COLO829 (cell line): ENCODE measurements around the gene ADORA1.
A peak's percentile ranks its signal among the peaks of the same experiment; 100 is the strongest.

ENCODE experiments used
- DNase-seq: peaks from one replicate; pipeline ENCODE4 v3.0.0; 2012; ENCODE audit warnings: low spot score

The ADORA1 gene

GRCh38 chr1:203159844-203160243 lies 32.3 kb downstream of the ADORA1 start:
- no peak for DNase-seq

DNA sequence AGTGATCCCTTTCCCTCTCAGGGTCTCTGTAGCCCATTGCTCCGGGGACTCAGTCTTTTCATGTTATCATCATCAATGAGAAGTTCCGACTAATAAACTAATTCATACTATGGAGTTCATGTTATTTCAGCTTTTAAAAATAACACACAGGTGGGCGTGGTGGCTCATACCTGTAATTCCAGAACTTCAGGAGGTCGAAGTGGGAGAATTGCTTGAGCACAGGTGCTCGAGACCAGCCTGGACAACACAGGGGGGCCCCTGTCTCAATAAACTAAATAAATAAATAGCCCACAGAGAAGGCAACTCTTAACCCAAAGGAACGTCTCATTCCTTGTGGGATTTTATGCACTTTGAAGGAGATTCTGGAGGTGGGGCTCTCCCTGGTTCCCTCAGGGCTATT lies 33.6 kb downstream of the ADORA1 start:
- DNase-seq = no peak

GRCh38 chr1:203161703-203162102 lies 34.2 kb downstream of the ADORA1 start:
- no peak for DNase-seq

DNA sequence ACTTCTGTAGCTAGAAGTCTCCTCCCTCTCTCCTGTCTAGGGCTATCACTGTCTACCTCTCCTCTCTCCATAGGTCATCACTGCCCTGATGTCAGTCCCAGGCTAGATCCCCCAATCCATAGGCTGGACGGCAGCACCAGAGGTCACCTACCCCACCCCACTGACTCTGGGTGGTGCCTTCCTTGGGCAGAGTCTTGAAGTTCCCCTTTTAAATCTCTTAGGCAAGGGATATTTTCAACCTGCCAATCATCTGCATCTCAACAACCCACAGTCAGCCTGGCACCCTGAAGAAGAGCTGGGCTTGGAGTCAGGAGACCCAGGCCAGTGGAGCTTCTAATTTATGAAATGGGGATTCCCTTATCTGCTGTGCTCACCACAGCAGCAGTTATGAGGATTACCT lies 34.9 kb downstream of the ADORA1 start:
- DNase-seq = no peak

DNA sequence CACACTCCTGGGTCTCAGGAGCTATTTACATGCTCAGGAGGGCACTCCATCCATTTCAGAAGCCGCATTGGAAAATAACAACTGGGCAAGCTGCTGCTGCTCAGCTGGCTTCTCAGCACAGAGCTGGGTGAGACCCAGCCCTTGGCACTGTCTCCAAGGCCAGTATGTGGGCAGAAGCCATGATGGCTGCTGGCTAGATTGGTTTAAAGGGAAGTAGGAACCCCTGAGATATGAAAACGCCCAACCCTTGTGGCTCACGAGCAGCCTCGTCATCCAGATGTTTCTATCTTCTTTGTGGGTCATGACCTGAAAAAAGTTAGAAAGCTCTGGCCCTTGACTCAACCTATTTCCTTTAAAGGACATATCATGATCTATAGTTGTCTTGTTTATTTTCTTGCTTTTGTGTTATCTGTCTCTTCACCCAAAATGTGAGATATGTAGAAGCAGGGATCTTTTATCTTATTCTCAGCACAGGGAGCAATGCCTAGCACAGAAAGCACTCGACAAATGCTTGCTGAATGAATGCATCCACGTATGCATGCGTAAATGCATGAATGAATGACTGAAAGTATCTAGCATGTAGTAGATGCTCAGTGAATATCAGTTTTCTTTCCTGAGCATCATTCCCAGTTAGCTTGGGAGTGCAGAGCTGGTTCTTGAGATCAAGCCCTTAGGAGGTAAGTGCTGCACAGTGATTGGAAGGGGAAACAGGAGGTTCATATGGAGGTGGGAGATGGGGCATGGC lies 36.5 kb downstream of the ADORA1 start:
- DNase-seq = no peak

GRCh38 chr1:203165101-203165799 lies 37.7 kb downstream of the ADORA1 start:
- DNase-seq = no peak

DNA sequence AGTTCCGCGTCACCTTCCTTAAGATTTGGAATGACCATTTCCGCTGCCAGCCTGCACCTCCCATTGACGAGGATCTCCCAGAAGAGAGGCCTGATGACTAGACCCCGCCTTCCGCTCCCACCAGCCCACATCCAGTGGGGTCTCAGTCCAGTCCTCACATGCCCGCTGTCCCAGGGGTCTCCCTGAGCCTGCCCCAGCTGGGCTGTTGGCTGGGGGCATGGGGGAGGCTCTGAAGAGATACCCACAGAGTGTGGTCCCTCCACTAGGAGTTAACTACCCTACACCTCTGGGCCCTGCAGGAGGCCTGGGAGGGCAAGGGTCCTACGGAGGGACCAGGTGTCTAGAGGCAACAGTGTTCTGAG lies 38.3 kb downstream of the ADORA1 start:
- DNase-seq = no peak

- DNase-seq = no peak
Observed at GRCh38 chr1:203166192-203166940, 38.8 kb downstream of the ADORA1 start.

GRCh38 chr1:203167026-203167912 lies 39.7 kb downstream of the ADORA1 start:
- DNase-seq = no peak

DNA sequence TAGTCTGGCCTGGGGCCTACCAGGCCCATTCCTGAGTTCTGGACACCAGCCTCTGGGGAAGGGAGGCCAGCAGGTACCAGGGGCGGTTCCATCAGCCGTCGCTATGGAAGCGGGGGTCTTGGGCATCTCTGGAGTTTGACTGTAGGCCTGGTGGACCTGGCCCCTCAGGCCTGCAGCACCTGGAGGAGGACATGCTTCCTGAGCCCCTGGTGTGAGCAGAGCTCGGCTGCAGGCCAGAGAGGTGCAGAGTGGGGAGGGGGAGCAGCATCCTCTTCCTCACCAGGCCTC lies 40.3 kb downstream of the ADORA1 start:
- DNase-seq = no peak

GRCh38 chr1:203168256-203168786 lies 40.8 kb downstream of the ADORA1 start:
- no peak for DNase-seq

GRCh38 chr1:203168991-203169390 lies 41.5 kb downstream of the ADORA1 start:
- DNase-seq = no peak

GRCh38 chr1:203169770-203170520 lies 42.4 kb downstream of the ADORA1 start:
- DNase-seq = no peak

GRCh38 chr1:203170625-203171330 lies 43.3 kb downstream of the ADORA1 start:
- DNase-seq = no peak

GRCh38 chr1:203171341-203172183 lies 44.0 kb downstream of the ADORA1 start:
- DNase-seq = no peak

DNA sequence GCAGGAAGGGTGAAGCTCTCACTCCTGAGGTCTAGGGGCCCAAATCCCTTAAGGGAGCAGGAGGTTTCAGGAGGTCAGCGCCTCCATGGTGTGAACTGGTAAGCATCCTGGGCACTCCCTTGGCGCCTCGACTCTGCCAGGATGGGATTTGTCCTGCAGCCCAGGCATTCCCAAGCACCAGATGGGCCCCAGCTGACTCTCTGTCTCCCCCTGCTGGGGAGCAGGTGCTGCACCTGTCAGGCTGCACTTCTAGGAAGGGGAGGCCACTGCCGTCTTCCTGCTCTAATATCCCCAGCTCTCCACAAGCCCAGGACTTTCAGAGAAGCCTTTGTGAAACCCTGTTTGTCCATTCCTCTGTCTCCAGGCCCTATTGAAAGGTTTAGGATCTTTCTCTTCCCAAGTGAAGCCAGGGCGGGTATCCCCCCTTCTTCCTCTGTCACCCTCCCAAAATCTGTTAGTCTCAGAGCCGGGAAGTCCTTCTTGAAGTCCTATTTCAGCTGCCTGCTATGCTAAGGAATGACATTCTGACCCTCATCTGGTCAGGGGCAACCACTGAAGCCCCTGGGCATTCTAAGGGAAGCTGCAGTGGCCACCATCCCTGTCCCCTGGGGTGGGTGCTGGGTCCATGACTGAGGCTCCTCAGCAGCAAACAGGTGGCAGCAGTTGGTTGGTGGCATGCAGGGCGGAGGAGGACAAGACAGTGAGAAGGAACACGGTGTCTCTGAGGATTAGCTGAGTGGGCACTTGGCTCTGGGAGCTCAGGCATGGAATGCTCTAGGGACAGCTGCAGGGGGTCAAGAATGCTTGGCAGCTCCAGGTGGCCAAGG lies 44.9 kb downstream of the ADORA1 start:
- peak; percentile 84 for DNase-seq

DNA sequence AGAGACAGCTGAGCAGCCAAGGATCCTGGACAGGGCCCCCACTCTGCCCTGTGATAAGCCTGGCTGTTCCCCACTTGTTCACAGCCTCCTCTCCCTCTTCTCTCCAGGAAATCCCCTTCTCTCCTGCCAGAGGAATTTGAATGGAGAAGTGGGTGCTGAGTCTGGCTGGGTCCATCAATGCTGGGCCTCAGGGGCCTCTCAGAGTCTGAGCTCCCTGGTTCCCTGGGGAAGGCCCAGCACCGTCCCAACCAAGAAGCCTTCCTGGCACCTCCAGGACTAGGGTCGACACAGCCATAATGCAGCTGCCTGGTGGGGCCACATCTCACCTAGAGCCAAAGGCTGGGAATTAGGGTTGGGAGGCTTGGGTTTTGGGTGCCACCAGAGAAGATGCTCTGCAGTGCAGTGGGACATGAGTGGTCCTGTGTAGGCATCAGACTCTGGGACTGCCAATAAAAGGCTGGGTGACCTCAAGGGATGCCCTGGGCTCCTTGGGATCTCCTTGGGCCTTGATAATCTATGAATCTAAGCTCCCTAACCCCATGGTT lies 45.6 kb downstream of the ADORA1 start:
- DNase-seq = no peak

- DNase-seq = no peak
Observed at GRCh38 chr1:203173566-203173965, 46.0 kb downstream of the ADORA1 start.
